NT2/D1 (cell line): ENCODE measurements around the gene ART4.

ENCODE experiments used
- SUZ12 ChIP-seq: IDR thresholded peaks from 2 replicates; pipeline ENCODE4 v1.6.1; 2011; ENCODE audit not compliant: insufficient read length, insufficient read depth; ENCODE audit errors: extremely low read depth
- YY1 ChIP-seq: IDR thresholded peaks from 2 replicates; pipeline ENCODE4 v1.6.1; 2011; ENCODE audit not compliant: insufficient read length, insufficient read depth
- ZNF274 ChIP-seq: IDR thresholded peaks from 2 replicates; pipeline ENCODE4 v1.6.1; 2011; ENCODE audit warnings: mild to moderate bottlenecking, low read depth, low read length

DNA sequence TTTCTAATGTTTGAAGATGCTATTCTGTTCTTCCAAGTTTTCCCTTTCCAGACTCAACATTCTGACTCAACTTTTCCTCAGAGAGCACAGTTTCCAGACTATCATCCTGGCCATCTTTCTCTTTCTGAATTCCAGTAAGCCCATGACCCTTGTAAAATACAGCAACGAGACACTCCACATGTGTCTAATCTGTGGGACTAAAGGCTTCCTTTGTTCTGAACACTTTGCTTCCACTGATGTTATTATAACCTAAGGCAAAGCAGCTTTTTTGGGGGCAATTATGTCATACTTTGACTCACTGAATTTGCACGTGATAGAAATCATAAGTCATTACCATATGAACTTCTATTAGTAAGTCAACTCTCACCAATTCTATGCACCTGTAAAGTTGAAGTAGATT is 6.3 kb upstream of the ART4 start:
- TF ChIP-seq ZNF274 (no peak), YY1 (no peak), SUZ12 (no peak)
